Measurements from ENCODE around the gene TMEM132D. TPM values are rescaled to one million over a fixed set of nuclear protein-coding genes. Genes with fewer than 3 reads are reported as not detected.

The TMEM132D gene
- polyA plus RNA-seq, 3 donors from 2014 or later, result 0.06 TPM; not detected in 2

- no peak for DNase-seq
- no peak overlapping the region for H3K4me3 Mint-ChIP-seq
- H3K27me3 Mint-ChIP-seq (ENCODE audit: low read depth in 3 of 3), result peaks cover 0 to 9% (median 7%) of the 10 kb centered on the region in 3 donors
- no peak overlapping the region for H3K27ac Mint-ChIP-seq
- H3K36me3 Mint-ChIP-seq, result no peaks in the 10 kb centered on the region
- H3K9me3 Mint-ChIP-seq, result peaks cover 0 to 4% (median 0%) of the 10 kb centered on the region in 6 donors
- peaks cover 3 to 9% of the 10 kb centered on the region in 2 donors for H3K4me1 Mint-ChIP-seq
Measured at GRCh38 chr12:129215556-129215955, 688.3 kb downstream of the TMEM132D start.

- H3K4me3 Mint-ChIP-seq, result no peak overlapping the region
- no peak overlapping the region for H3K27ac Mint-ChIP-seq
- H3K27me3 Mint-ChIP-seq (ENCODE audit: low read depth in 3 of 3), result peaks cover 0 to 9% (median 5%) of the 10 kb centered on the region in 3 donors
- no peak for DNase-seq
- H3K9me3 Mint-ChIP-seq, result peaks cover 0 to 4% (median 0%) of the 10 kb centered on the region in 6 donors
- peaks cover 3 to 9% of the 10 kb centered on the region in 2 donors for H3K4me1 Mint-ChIP-seq
- no peaks in the 10 kb centered on the region for H3K36me3 Mint-ChIP-seq
Measured at GRCh38 chr12:129213551-129213950, 690.3 kb downstream of the TMEM132D start.

GRCh38 chr12:129211862-129212630, 691.8 kb downstream of the TMEM132D start:
- no peak overlapping the region for H3K27ac Mint-ChIP-seq
- H3K4me1 Mint-ChIP-seq, result peaks cover 3 to 9% of the 10 kb centered on the region in 2 donors
- H3K9me3 Mint-ChIP-seq, result peaks cover 0 to 4% (median 0%) of the 10 kb centered on the region in 6 donors

GRCh38 chr12:129208566-129208965, 695.3 kb downstream of the TMEM132D start:
- no peak for DNase-seq
- Mint-ChIP-seq H3K36me3 (no peaks in the 10 kb centered on the region), H3K27ac (no peak overlapping the region), H3K4me1 (no peaks in the 10 kb centered on the region), H3K4me3 (no peak overlapping the region), H3K27me3 (ENCODE audit: low read depth in 3 of 3) (peaks cover 0 to 18% (median 2%) of the 10 kb centered on the region in 3 donors), H3K9me3 (peaks cover 0 to 2% (median 0%) of the 10 kb centered on the region in 6 donors)

More at GRCh38 chr12:129211862-129212630, 691.8 kb downstream of the TMEM132D start:
- Mint-ChIP-seq H3K36me3 (no peaks in the 10 kb centered on the region), H3K27me3 (ENCODE audit: low read depth in 3 of 3) (peaks cover 0 to 11% (median 4%) of the 10 kb centered on the region in 3 donors), H3K4me3 (no peak overlapping the region)
- no peak for DNase-seq

- no peak for DNase-seq
Measured at GRCh38 chr12:129207084-129207483, 696.7 kb downstream of the TMEM132D start.

GRCh38 chr12:129203456-129203855, 700.4 kb downstream of the TMEM132D start:
- Mint-ChIP-seq H3K4me1 (no peaks in the 10 kb centered on the region), H3K27me3 (ENCODE audit: low read depth in 3 of 3) (peaks cover 2 to 18% (median 2%) of the 10 kb centered on the region in 3 donors), H3K9me3 (peaks cover 0 to 2% (median 0%) of the 10 kb centered on the region in 6 donors), H3K36me3 (no peaks in the 10 kb centered on the region), H3K4me3 (no peak overlapping the region), H3K27ac (no peak overlapping the region)
- DNase-seq, result no peak

More at GRCh38 chr12:129207084-129207483, 696.7 kb downstream of the TMEM132D start:
- Mint-ChIP-seq H3K36me3 (no peaks in the 10 kb centered on the region), H3K27ac (no peak overlapping the region), H3K27me3 (ENCODE audit: low read depth in 3 of 3) (peaks cover 0 to 18% (median 2%) of the 10 kb centered on the region in 3 donors), H3K9me3 (peaks cover 0 to 2% (median 0%) of the 10 kb centered on the region in 6 donors), H3K4me1 (no peaks in the 10 kb centered on the region), H3K4me3 (no peak overlapping the region)

- Mint-ChIP-seq H3K36me3 (no peaks in the 10 kb centered on the region), H3K4me3 (no peak overlapping the region), H3K27me3 (ENCODE audit: low read depth in 3 of 3) (peaks cover 2 to 18% (median 2%) of the 10 kb centered on the region in 3 donors), H3K9me3 (peaks cover 0 to 2% (median 0%) of the 10 kb centered on the region in 6 donors), H3K4me1 (no peaks in the 10 kb centered on the region), H3K27ac (no peak overlapping the region)
- DNase-seq, result no peak
Measured at GRCh38 chr12:129202109-129202814, 701.6 kb downstream of the TMEM132D start.

- H3K9me3 Mint-ChIP-seq, result peaks cover 0 to 2% (median 0%) of the 10 kb centered on the region in 6 donors
- H3K4me1 Mint-ChIP-seq, result no peaks in the 10 kb centered on the region
- no peak overlapping the region for H3K27ac Mint-ChIP-seq
- peaks cover 2 to 10% (median 5%) of the 10 kb centered on the region in 3 donors for H3K27me3 Mint-ChIP-seq (ENCODE audit: low read depth in 3 of 3)
- no peak overlapping the region for H3K4me3 Mint-ChIP-seq
- DNase-seq, result no peak
- no peaks in the 10 kb centered on the region for H3K36me3 Mint-ChIP-seq
Measured at GRCh38 chr12:129201029-129201428, 702.8 kb downstream of the TMEM132D start.

- DNase-seq, result no peak
- no peaks in the 10 kb centered on the region for H3K9me3 Mint-ChIP-seq
- no peak overlapping the region for H3K4me3 Mint-ChIP-seq
- peaks cover 2 to 5% (median 5%) of the 10 kb centered on the region in 3 donors for H3K27me3 Mint-ChIP-seq (ENCODE audit: low read depth in 3 of 3)
- no peaks in the 10 kb centered on the region for H3K4me1 Mint-ChIP-seq
- H3K27ac Mint-ChIP-seq, result no peak overlapping the region
- H3K36me3 Mint-ChIP-seq, result no peaks in the 10 kb centered on the region
Measured at GRCh38 chr12:129200576-129200975, 703.2 kb downstream of the TMEM132D start.

GRCh38 chr12:129196927-129197326, 706.9 kb downstream of the TMEM132D start:
- Mint-ChIP-seq H3K9me3 (peaks cover 1 to 18% (median 6%) of the 10 kb centered on the region in 6 donors), H3K27me3 (ENCODE audit: low read depth in 3 of 3) (peaks cover 0 to 6% (median 6%) of the 10 kb centered on the region in 3 donors), H3K4me3 (no peak overlapping the region), H3K27ac (no peak overlapping the region), H3K4me1 (no peaks in the 10 kb centered on the region), H3K36me3 (no peaks in the 10 kb centered on the region)
- no peak for DNase-seq

- Mint-ChIP-seq H3K36me3 (no peaks in the 10 kb centered on the region), H3K4me3 (no peak overlapping the region), H3K27me3 (ENCODE audit: low read depth in 3 of 3) (peaks cover 0 to 8% (median 4%) of the 10 kb centered on the region in 3 donors), H3K27ac (no peak overlapping the region), H3K9me3 (peaks cover 1 to 18% (median 6%) of the 10 kb centered on the region in 6 donors), H3K4me1 (no peaks in the 10 kb centered on the region)
- no peak for DNase-seq
Measured at GRCh38 chr12:129195081-129195480, 708.7 kb downstream of the TMEM132D start.

- peaks cover 2 to 6% (median 4%) of the 10 kb centered on the region in 3 donors for H3K27me3 Mint-ChIP-seq (ENCODE audit: low read depth in 3 of 3)
- no peak for DNase-seq
- no peak overlapping the region for H3K27ac Mint-ChIP-seq
- H3K4me3 Mint-ChIP-seq, result no peak overlapping the region
- no peaks in the 10 kb centered on the region for H3K36me3 Mint-ChIP-seq
- H3K4me1 Mint-ChIP-seq, result no peaks in the 10 kb centered on the region
- peaks cover 1 to 18% (median 6%) of the 10 kb centered on the region in 6 donors for H3K9me3 Mint-ChIP-seq
Measured at GRCh38 chr12:129193263-129193871, 710.5 kb downstream of the TMEM132D start.

GRCh38 chr12:129190827-129191226, 713.0 kb downstream of the TMEM132D start:
- Mint-ChIP-seq H3K27me3 (ENCODE audit: low read depth in 3 of 3) (peaks cover 1 to 10% (median 2%) of the 10 kb centered on the region in 3 donors), H3K4me3 (no peak overlapping the region), H3K9me3 (peaks cover 1 to 18% (median 7%) of the 10 kb centered on the region in 6 donors), H3K27ac (no peak overlapping the region), H3K36me3 (no peaks in the 10 kb centered on the region), H3K4me1 (no peaks in the 10 kb centered on the region)
- DNase-seq, result no peak

Data from immature natural killer cell (primary cell).